Natural killer cell (primary cell): ENCODE measurements around the gene UTP11. TPM values are rescaled to one million over a fixed set of nuclear protein-coding genes. Genes with fewer than 3 reads are reported as not detected.

ENCODE experiments used
- ATAC-seq, 3 donors: fragments of 150-1000 bp in 2 of 3; fragments of 200-7000 bp in 1 of 3; cut with Tn5 transposase; 1 replicate in 1 of 3; 2 replicates in 2 of 3; pipeline ENCODE4 v1.10.0; 2021; ENCODE audit warnings: mild to moderate bottlenecking in 2 of 3, moderate library complexity in 2 of 3
- DNase-seq, 2 donors: peaks; one replicate each; pipeline versions ENCODE4 v3.0.0 to v3.0.0-alpha.2; 2013 to 2021; ENCODE audit warnings: mixed read lengths in 1 of 2
- H3K27ac ChIP-seq: one replicate; pipeline ENCODE4 v1.5.1; 2013; ENCODE audit warnings: mild to moderate bottlenecking, low read length
- H3K27me3 ChIP-seq: one replicate; pipeline ENCODE4 v1.6.1; 2013; ENCODE audit warnings: low read length; ENCODE audit not compliant: control insufficient read depth, insufficient read depth
- H3K36me3 ChIP-seq: one replicate; pipeline ENCODE4 v1.6.1; 2013; ENCODE audit warnings: low read length; ENCODE audit not compliant: control insufficient read depth, insufficient read depth
- H3K4me1 ChIP-seq: one replicate; pipeline ENCODE4 v1.6.1; 2013; ENCODE audit warnings: low read length; ENCODE audit not compliant: control insufficient read depth, insufficient read depth
- H3K4me3 ChIP-seq: one replicate; pipeline ENCODE4 v1.5.1; 2013; ENCODE audit warnings: low read length
- H3K9me3 ChIP-seq: one replicate; pipeline ENCODE4 v1.6.1; 2013; ENCODE audit warnings: low read length; ENCODE audit not compliant: control insufficient read depth, insufficient read depth
- H3K27ac Mint-ChIP-seq, 2 donors: one replicate each; pipeline ENCODE4 v1.8.0; 2022; ENCODE audit warnings: mild to moderate bottlenecking in 2 of 2, mixed read lengths in 2 of 2, moderate library complexity in 1 of 2
- H3K27me3 Mint-ChIP-seq, 2 donors: one replicate each; pipeline ENCODE4 v1.8.0; 2022; ENCODE audit warnings: low read depth in 2 of 2, mixed read lengths in 2 of 2
- H3K36me3 Mint-ChIP-seq: one replicate; pipeline ENCODE4 v1.8.0; 2022; ENCODE audit warnings: mixed read lengths
- H3K4me1 Mint-ChIP-seq, 2 donors: one replicate each; pipeline ENCODE4 v1.8.0; 2022; ENCODE audit warnings: mixed read lengths in 2 of 2
- H3K4me3 Mint-ChIP-seq: one replicate; pipeline ENCODE4 v1.8.0; 2022; ENCODE audit warnings: mild to moderate bottlenecking, moderate library complexity, mixed read lengths
- H3K9me3 Mint-ChIP-seq, 2 donors: one replicate each; pipeline ENCODE4 v1.8.0; 2022; ENCODE audit warnings: mixed read lengths in 2 of 2
- WGBS: methylation state at CpG from one replicate; pipeline ENCODE4 v1.1.7; 2013; ENCODE audit warnings: missing lambda C conversion rate; ENCODE audit not compliant: insufficient coverage; 5-methylcytosine and 5-hydroxymethylcytosine counted together
- intact Hi-C: fragments of 100-400 bp; cut with micrococcal nuclease; formaldehyde crosslinking; loops from one replicate; pipeline ENCODE4 v1.14.2; 2022
- total RNA-seq, 4 donors: library from RNA; stranded (reverse); fragments of 120-200 nt in 1 of 4; gene quantifications; one replicate each; pipeline versions ENCODE4 v1.2.3 to v1.2.4, GENCODE V29; 2013 to 2022
- TF ChIP-seq, protein P1 (sequence below): fragments of 200-600 bp; IDR thresholded peaks from one replicate; pipeline ENCODE4 v1.8.0; 2022; ENCODE audit warnings: antibody characterized with exemption

The UTP11 gene
- total RNA-seq, 3 donors from 2014 or later (not counting 1 experiment from before 2014, with no cell fraction given) = 13.4 to 20.7 (median 19.2) TPM

DNA sequence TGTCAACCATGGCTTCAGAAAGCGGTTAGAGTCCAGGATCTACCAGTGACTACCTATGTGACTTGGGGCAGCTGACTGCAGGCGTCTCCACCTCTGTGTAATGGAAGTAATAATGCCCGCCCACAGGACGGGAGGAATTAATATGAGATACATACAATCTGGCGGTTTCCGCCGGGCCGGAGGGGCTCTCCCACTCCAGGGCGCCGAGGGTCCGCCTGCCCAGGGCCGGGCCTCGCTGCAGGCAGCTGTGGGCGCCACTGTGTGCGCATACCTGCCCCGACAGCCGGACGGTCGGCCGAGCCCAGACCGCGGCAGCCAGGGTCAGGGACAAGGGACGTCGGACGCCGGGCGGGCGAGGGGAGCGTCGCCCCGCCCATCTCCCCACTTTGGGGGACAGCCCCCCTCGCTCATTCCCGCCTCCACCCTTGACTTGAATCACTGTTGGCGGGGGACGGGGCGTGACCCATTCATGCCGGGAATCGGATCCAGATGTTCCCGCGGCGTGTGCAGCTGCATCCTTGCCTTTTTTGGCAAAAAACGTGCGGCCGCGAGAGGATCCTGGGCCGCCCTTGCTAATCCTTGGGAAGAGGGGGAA lies 16.7 kb upstream of the UTP11 start:
- peaks cover 53% of the 10 kb centered on the region for H3K4me1 ChIP-seq
- DNase-seq = no peak
- intact Hi-C loops = no loop called here
- no peaks in the 10 kb centered on the region for H3K9me3 ChIP-seq
- Mint-ChIP-seq H3K27ac (peak overlapping the region; percentile 77 to 92), H3K9me3 (no peaks in the 10 kb centered on the region), H3K36me3 (no peaks in the 10 kb centered on the region), H3K4me1 (peaks cover 52 to 54% of the 10 kb centered on the region in 2 donors), H3K4me3 (peak overlapping the region; percentile 35), H3K27me3 (no peaks in the 10 kb centered on the region)
- TF ChIP-seq, protein P1, sequence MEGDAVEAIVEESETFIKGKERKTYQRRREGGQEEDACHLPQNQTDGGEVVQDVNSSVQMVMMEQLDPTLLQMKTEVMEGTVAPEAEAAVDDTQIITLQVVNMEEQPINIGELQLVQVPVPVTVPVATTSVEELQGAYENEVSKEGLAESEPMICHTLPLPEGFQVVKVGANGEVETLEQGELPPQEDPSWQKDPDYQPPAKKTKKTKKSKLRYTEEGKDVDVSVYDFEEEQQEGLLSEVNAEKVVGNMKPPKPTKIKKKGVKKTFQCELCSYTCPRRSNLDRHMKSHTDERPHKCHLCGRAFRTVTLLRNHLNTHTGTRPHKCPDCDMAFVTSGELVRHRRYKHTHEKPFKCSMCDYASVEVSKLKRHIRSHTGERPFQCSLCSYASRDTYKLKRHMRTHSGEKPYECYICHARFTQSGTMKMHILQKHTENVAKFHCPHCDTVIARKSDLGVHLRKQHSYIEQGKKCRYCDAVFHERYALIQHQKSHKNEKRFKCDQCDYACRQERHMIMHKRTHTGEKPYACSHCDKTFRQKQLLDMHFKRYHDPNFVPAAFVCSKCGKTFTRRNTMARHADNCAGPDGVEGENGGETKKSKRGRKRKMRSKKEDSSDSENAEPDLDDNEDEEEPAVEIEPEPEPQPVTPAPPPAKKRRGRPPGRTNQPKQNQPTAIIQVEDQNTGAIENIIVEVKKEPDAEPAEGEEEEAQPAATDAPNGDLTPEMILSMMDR = no peak
- peak overlapping the region; percentile 8 for H3K27ac ChIP-seq
- H3K4me3 ChIP-seq = peak overlapping the region; percentile 27
- peaks cover 26% of the 10 kb centered on the region for H3K36me3 ChIP-seq
- 41% methylated on average over 46 of the region's 46 CpGs for WGBS
- no peaks in the 10 kb centered on the region for H3K27me3 ChIP-seq
- peak in 1 of 3 donors; percentile 61 for ATAC-seq

GRCh38 chr1:37997256-37998088 lies 15.1 kb upstream of the UTP11 start:
- DNase-seq (no peak), ATAC-seq (no peak)
- no peak overlapping the region for H3K4me3 Mint-ChIP-seq
- peaks cover 65% of the 10 kb centered on the region for H3K4me1 ChIP-seq
- no peaks in the 10 kb centered on the region for H3K9me3 Mint-ChIP-seq
- H3K36me3 ChIP-seq = peaks cover 26% of the 10 kb centered on the region
- no peaks in the 10 kb centered on the region for H3K27me3 Mint-ChIP-seq
- 91% methylated on average over 25 of the region's 25 CpGs for WGBS
- no peak overlapping the region for H3K4me3 ChIP-seq
- H3K27me3 ChIP-seq = no peaks in the 10 kb centered on the region
- no peaks in the 10 kb centered on the region for H3K36me3 Mint-ChIP-seq
- no peaks in the 10 kb centered on the region for H3K9me3 ChIP-seq
- H3K27ac Mint-ChIP-seq = peak overlapping the region; percentile 88 to 92
- H3K4me1 Mint-ChIP-seq = peaks cover 55 to 64% of the 10 kb centered on the region in 2 donors
- intact Hi-C loops = no loop called here
- TF ChIP-seq, protein P1 = no peak
- H3K27ac ChIP-seq = peak overlapping the region; percentile 23

DNA sequence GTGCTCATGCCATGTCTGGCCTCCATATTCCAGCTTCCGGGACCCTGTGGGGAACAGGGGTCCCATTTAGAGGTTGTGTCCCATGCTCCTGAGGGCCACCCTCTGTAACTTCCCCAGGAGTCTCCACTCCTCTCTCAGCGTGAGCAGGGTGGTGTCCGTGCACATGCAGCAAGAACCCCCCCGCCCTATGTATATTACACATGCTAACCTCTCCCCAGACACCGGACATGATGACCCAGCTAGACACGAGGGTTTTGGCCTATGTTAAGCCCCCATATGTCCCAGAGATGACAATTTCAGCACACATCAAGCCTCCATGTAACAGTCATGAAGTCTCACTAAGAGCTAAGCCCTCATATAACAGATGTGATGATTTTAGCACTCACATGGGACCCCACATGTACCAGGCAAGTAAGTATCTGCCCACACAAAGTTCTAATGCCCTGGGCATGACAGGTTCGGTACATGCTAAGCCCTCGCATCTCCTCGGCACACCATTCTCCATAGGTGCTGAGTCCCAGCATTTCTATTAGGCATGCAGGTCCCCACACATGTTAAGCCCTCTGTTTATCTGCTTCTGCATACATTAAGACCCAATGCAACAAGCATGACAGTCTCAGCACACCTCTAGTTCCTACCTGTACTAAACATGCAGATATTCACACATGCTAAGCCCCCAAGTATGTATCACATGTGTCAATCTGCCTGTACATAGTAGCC lies 14.3 kb upstream of the UTP11 start:
- no peaks in the 10 kb centered on the region for H3K36me3 Mint-ChIP-seq
- no peaks in the 10 kb centered on the region for H3K27me3 Mint-ChIP-seq
- intact Hi-C loops = no loop called here
- no peaks in the 10 kb centered on the region for H3K9me3 Mint-ChIP-seq
- Histone ChIP-seq H3K4me1 (peaks cover 70% of the 10 kb centered on the region), H3K4me3 (no peak overlapping the region), H3K27ac (no peak overlapping the region), H3K9me3 (no peaks in the 10 kb centered on the region), H3K27me3 (no peaks in the 10 kb centered on the region), H3K36me3 (peaks cover 26% of the 10 kb centered on the region)
- peak overlapping the region; percentile 88 to 92 for H3K27ac Mint-ChIP-seq
- ATAC-seq (no peak), DNase-seq (no peak)
- peaks cover 57 to 67% of the 10 kb centered on the region in 2 donors for H3K4me1 Mint-ChIP-seq
- TF ChIP-seq, protein P1 = no peak
- 93% methylated on average over 9 of the region's 9 CpGs for WGBS
- H3K4me3 Mint-ChIP-seq = peak overlapping the region; percentile 21
